ENCODE measurements around the gene BEGAIN.

DNA sequence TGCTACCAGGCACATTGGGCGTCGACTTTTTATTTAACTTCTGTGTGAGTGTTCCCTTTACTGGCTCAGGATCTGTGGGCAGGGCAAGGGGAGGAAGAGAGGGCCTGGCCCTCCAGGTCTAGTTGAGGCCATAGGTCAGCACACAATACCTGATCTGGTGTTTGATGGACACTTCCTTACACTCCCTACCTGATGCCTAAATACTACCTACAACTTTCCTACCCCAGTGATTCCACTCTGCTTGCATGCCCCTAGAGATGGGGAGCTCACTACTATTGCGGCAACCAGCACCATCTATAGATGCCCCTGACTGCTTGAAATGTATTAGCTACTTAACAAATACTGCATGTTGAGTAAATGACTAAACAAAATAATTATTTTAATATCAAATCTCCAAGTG lies 20.8 kb upstream of the BEGAIN start:
- TF ChIP-seq, protein P1, sequence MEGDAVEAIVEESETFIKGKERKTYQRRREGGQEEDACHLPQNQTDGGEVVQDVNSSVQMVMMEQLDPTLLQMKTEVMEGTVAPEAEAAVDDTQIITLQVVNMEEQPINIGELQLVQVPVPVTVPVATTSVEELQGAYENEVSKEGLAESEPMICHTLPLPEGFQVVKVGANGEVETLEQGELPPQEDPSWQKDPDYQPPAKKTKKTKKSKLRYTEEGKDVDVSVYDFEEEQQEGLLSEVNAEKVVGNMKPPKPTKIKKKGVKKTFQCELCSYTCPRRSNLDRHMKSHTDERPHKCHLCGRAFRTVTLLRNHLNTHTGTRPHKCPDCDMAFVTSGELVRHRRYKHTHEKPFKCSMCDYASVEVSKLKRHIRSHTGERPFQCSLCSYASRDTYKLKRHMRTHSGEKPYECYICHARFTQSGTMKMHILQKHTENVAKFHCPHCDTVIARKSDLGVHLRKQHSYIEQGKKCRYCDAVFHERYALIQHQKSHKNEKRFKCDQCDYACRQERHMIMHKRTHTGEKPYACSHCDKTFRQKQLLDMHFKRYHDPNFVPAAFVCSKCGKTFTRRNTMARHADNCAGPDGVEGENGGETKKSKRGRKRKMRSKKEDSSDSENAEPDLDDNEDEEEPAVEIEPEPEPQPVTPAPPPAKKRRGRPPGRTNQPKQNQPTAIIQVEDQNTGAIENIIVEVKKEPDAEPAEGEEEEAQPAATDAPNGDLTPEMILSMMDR (IDR thresholded peaks at IDR 0.05) = no peak
- TF ChIP-seq POLR2A (IDR thresholded peaks at IDR 0.05) (no peak), EP300 (IDR thresholded peaks at IDR 0.05) (no peak)

Data from suprapubic skin (tissue), 3 donors.